ENCODE data around the gene MUC2.
"Not testable (repeated sequence)": the region's sequence is repeated elsewhere in the genome, so short reads cannot be mapped to it uniquely, and the experiment has no call there.

Gene MUC2

DNA sequence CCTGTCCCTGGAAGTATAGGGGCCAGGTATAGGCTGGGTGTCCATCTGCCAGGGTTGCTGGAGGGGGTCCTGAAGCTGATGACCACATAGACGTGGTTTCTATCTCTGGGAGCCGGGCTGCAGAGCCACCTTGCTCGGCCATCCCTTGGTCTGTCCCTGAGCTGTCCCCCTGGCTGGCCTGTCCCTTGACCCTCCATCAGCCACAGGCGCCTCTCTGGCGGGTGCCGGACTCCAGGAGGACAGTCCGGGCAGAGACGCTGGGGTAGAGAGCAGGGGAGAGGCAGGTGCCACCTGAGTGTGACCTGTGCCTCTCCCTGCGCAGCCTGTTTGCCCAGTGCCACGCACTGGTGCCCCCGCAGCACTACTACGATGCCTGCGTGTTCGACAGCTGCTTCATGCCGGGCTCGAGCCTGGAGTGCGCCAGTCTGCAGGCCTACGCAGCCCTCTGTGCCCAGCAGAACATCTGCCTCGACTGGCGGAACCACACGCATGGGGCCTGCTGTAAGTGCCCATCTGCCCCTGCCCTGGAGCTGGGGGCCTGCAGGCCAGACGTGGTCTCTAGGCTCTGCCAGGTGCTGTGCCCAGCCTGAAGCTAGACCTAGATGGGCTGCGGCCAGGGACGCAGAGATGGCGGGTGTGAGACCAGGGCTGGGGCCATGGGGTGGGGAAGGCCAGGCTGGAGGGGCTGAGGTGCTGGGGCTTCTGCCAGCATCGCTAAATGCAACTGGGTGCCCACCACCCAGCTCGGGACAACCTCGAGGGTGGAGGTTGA, 29.9 kb downstream of the MUC2 start:
- DNase-seq (ENCODE audit: low read depth in 2 of 2): no peak

DNA sequence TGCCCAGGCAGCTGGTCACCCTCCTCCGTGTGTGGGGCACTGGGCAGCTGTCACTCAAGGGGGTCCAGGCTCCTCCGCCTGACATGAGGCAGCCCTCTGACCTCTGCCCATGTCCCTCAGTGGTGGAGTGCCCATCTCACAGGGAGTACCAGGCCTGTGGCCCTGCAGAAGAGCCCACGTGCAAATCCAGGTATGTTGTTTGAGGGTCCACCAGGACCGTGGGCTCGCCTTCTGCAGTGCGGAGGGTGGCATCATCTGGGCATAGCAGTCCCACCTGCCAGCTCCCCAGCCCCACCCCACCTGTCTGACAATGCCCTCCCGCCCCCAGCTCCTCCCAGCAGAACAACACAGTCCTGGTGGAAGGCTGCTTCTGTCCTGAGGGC, 30.5 kb downstream of the MUC2 start:
- DNase-seq (ENCODE audit: low read depth in 2 of 2): no peak

DNA sequence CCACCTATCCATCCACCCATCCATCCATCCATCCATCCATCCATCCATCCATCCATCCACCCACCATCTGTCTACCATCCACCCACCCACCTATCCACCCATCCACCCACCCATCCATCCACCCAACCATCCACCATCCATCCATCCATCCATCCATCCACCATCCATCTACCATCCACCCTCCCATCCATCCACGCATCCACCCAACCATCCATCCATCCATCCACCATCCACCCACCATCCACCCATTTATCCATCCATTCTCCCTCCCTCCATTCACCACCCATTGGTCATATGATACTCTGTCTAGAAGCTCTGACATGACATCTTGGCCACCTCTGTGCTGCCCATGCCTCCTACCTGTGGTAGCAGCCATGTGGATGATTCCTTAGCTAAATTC, 31.7 kb downstream of the MUC2 start:
- no peak for DNase-seq (ENCODE audit: low read depth in 2 of 2)

DNA sequence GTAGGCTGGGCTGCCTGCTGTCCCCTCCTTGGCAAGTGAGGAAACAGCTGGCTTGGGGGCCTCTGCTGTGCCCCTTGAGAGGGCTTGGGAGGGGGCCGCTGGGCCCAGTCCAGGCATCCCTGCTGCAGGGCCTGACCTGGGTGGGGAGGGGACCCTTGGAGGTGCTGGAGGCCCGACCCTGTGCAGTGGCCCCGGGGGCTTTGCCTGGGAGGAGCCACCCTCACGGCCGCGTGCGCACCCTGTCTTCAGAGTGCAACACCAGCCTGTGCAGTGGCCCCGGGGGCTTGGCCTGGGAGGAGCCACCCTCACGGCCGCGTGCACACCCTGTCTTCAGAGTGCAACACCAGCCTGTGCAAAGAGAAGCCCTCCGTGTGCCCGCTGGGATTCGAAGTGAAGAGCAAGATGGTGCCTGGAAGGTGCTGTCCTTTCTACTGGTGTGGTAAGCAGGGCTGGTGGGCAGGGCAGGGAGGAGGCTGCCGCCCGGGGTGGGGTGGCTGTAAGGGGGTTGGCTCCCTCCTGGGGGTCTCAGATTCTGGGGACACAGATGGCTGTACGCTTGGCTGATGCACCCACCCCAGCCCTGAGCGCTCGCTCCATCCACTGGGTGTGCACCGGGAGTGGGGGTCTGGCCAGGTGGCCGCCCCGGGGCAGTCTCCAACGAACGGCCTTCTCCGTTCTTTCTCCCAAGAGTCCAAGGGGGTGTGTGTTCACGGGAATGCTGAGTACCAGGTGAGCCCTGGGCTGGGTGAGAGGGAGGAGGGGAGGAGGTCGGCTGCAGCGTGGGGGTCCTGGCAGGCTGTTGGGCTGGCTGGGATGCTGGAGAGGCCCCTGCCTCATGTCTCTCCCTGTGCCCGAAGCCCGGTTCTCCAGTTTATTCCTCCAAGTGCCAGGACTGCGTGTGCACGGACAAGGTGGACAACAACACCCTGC, 32.9 kb downstream of the MUC2 start:
- no peak for DNase-seq (ENCODE audit: low read depth in 2 of 2)

DNA sequence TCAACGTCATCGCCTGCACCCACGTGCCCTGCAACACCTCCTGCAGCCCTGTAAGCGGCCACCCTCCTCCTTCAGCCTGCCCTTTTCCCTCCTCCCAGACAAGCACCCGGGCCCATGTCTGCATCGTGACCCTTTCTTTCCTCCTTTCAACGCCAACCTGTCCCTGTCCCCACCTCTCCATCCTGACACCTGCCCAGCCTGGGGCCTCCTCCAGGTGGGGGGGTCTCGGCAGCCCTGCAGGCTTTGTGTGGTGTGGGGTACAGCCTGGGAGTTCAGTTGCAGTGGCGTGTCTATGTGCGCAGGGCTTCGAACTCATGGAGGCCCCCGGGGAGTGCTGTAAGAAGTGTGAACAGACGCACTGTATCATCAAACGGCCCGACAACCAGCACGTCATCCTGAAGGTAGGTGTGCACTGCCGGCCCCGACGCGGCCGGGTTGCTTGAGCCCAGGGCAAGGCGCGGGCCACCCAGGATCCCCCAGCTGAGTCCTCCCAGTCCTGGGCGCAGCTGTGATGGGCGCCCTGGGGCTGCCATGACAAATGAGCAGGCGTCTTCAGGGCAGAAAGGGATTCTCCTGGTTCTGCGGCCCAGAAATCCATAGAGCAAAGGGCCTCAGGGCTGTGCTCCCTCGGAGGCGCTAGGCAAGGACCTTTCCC, 33.7 kb downstream of the MUC2 start:
- no peak for DNase-seq (ENCODE audit: low read depth in 2 of 2)

DNA sequence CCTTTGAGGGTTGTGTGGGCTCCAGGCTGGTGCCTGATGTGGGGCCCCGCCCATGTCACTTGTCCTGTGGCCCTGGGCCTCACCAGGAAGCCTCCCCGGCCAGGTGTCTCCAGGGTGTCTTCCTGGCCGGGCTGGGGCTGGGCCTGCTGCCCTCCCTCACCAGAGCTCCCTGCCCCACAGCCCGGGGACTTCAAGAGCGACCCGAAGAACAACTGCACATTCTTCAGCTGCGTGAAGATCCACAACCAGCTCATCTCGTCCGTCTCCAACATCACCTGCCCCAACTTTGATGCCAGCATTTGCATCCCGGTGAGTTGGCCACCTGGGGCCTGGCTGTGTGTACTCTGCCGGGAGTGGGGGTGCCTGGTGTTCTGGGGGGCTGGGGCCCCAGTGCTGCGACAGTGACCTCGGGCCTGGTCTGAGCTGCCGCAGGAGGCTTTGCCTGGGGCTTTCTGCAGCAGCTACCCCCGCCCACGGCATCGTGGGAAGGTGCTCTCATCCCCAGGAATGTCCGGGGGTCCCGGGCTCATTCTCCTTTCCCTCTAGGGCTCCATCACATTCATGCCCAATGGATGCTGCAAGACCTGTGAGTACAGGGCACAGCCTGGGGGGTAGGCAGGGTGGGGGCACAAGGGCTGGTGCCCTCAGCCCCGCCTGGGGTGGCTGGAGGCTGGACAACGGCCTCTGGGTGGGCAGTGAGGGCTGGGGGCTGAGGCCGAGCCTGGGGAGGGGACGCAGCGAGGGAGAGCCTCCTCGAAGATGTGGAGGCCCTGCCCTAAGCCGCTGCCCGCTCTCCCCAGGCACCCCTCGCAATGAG, 34.6 kb downstream of the MUC2 start:
- DNase-seq (ENCODE audit: low read depth in 2 of 2): no peak

DNA sequence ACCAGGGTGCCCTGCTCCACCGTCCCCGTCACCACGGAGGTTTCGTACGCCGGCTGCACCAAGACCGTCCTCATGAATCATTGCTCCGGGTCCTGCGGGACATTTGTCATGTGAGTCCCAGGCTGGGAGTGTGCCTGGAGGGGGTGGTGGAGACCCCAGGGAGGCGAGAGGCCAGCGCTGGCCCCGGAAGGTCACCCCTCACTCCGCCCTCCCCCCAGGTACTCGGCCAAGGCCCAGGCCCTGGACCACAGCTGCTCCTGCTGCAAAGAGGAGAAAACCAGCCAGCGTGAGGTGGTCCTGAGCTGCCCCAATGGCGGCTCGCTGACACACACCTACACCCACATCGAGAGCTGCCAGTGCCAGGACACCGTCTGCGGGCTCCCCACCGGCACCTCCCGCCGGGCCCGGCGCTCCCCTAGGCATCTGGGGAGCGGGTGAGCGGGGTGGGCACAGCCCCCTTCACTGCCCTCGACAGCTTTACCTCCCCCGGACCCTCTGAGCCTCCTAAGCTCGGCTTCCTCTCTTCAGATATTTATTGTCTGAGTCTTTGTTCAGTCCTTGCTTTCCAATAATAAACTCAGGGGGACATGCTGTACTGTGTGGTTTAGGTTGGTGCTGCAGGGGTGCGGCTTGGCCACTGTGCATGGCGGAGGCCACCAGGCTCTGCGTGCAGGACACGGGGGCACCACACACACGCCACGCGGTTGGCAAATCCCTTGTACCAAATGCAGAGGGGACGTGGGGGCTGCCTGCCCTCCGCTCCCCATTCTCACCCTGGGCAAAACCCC, 35.4 kb downstream of the MUC2 start:
- DNase-seq (ENCODE audit: low read depth in 2 of 2): no peak

DNA sequence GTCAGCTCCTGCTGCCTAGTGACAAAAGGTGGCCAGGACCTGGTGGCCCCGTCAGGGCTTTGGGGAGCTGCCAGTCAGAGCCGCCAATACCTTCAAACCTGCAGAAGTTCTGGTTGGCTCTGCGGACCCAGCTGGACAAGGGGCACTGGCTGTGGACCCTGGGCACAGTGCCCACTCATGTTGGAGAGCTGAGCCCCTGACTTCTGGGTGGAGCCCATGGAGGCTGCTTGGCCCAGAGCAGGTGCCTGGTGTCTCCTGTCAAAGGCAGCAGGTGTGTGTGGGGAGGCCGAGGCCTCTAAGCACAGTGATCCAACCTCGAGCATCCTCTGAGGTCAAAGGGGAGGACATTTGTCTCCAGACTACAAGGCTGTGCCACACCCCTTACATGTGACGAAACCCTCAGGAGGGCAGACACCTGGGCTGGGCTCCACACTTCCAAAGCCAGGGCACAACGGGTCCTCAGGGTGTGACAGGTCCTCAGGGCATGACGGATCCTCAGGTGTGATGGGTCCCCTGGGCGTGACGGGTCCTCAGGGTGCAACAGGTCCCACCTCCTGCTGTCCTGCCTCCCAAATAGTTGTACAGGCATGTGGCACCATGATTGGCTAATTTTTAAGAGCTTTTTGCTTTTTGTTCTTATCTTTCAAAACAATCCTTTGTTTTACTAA, 37.0 kb downstream of the MUC2 start:
- no peak for DNase-seq (ENCODE audit: low read depth in 2 of 2)

DNA sequence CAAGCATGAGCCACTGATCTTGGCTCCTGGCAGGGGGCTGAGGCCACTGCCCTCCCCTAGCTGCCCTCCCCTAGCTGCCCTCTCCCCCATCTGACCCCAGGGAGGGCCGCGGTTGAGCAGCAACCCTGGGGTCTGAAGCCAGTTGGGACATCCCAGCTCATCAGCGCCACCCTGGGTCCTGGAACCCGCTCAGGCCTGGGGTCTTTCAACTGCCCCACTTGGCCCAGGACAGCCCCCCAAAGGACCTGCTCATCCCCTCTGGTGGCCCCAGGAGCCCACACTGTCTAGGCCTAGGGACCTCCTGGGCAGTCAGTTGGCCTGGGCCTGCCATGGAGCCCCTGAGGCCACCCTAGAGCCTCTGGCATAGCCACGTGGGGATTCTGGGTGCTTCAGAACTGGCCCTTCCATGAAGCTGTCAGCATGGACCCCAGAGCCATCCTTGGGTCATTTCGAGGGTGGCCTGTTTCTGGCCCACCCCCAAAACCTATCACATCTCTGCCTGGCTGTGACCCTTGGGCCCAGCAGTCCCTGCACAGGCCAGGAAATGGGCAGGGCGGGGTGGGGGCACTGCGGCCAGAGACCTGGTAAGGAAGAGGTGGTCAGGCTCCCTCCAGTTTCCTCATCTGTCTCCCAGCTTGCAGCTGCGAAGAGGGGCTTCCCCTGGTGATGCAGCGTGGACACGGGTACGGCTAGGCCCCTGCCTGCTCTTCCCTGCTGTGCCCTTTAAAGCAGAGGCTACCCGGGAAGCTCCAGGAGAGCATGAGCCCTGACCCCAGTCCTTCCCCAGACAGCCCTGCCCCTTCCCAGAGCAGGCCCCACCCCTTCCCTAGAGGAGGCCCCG, 37.9 kb downstream of the MUC2 start:
- no peak for DNase-seq (ENCODE audit: low read depth in 2 of 2)

DNA sequence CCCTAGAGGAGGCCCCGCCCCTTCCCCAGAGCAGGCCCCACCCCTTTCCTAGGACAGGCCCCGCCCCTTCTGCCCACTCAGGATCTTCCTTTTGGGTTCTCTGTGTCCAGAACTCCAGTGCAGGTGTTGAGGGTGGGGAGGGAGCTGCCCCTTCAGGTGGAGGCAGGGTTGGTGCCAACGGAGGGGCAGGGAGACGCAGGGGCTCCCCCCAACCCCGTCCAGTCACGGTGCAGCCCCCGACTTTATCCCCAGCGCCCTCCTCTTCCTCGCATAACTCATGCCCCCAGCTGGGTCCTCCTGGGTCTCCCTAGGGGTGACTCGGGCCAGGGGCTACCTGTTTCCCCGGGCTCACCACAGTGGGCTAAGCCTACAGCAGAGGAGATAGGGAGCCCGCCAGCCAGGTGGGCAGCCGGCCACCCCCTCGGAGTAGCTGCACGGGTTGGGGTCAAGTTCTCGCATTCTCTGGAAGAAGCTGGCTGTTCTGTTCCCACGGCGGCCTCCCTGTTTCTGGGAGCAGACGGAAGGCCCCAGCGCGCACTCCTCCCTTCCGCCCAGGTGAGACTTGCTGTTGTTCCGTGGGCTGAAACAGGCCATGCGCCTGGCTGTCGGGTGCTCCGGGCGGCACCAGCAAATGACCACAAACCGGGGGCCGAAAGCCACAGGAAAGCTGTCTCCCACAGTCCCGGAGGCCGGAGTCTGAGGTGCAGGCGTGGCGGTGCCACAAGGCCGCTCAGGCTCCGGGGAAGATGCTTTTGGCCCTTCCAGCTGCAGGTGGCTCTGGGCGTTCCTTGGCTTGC, 38.9 kb downstream of the MUC2 start:
- no peak for DNase-seq (ENCODE audit: low read depth in 2 of 2)

DNA sequence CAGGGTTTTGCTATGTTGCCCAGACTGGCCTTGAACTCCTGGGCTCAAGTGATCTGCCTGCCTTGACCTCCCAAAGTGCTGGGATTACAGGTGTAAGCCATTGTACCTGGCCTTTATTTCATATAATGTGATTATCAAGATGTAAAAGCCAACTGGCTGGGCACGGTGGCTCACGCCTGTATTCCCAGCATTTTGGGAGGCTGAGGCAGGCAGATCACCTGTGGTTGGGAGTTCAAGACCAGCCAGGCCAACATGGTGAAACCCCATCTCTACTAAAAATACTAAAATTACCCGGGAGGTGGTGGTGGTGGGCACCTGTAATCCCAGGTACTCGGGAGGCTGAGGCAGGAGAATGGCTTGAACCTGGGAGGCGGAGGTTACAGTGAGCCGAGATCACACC, 40.6 kb downstream of the MUC2 start:
- DNase-seq (ENCODE audit: low read depth in 2 of 2): not testable (repeated sequence)

DNA sequence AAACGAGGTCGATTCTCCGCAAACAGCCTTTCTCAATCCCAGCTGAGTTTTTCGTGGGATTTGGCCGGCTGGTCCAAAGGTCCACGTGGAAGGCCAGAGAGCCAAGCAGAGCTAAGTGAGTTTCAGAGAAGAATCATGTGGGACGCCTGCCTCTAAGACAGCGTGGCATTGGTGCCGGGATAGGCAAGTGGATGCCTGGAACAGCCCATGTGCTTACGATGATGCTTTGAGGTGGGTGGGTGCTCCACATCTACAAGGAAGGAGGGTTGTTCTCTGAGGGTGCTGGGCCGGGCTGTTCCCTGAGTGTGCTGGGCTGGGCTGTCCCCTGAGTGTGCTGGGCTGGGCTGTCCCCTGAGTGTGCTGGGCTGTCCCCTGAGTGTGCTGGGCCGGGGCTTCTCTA, 41.4 kb downstream of the MUC2 start:
- DNase-seq (ENCODE audit: low read depth in 2 of 2): no peak

DNA sequence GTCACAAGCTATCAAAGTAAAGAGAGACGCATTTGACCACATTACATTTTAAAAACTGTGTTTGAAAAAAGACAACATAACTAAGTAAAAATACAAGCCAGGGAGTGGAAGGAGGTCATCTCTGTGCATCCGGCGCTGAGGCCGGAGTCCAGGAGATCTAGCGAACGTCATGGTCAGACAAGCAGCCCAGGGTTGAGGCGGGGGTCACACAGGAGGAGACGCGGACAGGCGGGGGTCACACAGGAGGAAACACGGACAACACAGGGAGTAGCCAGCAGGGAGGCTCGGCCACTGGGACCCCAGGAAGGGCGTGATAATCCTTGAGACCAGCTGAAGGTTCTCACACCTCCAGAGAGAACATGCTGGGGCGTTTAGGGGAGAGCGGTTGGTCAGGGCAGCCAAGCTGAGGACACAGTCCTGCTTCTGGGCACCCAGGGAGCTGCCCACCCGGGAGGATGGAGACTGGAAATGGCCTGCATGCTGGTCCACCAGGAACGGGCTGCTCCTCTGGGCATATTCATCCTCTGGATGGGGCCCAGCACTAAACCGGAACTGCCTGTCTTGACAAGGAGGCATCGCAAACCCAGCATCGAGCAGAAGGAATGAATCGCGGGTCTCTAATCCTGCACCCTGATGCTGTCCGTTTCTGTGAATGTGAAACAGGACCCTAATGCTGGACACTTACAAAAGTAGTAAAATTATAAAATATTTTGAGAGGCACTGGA, 42.2 kb downstream of the MUC2 start:
- no peak for DNase-seq (ENCODE audit: low read depth in 2 of 2)

DNA sequence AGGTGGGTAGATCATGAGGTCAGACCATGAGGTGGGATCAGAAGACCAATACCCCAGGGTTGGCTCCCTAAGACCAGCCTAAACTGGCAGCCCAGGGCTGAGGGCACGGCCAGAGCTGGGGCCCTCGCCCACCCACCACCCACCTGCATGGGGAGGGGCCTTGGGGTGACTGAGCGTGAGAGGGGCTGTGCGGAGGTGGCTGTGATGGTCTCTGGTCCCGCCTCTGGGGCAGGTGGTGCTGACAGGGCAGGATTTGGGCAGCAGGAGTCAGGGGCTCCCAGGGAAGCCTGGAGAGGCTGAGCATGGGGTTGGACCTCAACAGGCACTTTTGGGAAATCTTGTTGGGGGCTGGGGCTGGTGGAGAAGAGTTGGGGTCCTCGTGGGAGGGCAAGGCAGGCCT, 43.3 kb downstream of the MUC2 start:
- DNase-seq (ENCODE audit: low read depth in 2 of 2): no peak

DNA sequence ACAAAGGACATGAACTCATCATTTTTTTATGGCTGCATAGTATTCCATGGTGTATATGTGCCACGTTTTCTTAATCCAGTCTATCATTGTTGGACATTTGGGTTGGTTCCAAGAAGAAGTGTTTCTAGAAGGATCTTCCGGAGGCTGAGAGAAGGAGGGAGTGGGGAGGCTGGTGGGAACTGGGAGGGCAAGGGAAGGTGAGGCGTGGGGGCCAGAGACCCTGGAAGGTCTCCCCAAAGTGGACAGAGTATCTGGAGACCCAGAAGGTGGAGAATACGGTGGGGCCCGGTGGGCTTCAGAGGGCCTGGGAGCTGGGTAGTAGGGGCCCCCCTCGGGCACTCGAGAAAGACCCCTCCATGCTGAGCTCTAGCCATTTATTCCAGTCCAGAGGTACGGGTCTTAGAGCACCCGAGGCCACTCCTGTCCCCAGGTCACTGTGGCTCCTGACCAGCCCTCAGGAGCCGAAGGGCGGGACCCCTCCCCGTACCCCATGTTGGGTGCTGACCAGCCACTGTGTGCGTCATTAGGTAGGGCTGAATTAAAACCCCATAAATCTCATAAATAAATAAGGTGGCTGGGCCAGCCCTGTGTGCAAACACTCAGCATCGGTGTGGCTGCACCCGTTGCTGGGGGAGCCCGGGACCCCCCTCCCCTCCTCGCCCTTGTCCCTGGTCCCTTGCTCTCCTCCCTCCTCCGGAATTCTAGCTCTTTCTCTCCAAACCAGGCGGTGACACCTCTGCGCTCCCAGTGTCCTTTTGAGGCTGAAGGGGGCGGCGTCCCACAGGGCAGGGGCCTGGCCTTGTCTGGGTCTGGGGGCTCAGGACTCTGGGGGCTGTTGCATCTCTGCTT, 44.3 kb downstream of the MUC2 start:
- DNase-seq (ENCODE audit: low read depth in 2 of 2): no peak

DNA sequence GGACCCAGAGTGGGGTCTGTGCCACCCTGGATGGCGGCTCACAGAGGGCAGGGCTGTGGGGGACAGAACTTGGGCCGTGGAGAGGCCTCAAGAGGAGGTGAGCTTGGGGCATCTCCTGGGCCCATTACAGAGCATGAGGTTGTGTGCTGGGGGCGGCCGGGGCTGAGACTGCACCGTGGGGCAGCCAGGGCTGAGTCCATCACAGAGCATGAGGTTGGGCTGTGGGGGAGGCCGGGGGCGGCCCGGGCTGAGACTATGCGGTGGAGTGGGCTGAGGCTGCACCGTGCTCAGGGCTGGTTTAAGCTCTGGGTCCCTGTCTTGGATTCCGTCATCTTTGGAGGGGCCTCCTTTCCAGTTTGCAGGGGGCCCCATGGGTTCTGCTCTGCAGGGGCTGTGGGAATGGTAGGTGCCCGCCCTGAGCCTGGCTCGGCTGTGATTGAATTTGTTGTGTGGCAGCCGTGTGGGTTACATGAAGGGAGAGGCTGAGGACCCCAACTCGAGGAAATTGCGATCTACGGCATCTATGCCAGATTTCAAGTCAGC, 45.0 kb downstream of the MUC2 start:
- DNase-seq (ENCODE audit: low read depth in 2 of 2): no peak

Data from activated CD8-positive, alpha-beta memory T cell treated with anti-CD3 and anti-CD28 coated beads for 4 hours (primary cell).